ENCODE data around the gene SLC12A1.

DNA sequence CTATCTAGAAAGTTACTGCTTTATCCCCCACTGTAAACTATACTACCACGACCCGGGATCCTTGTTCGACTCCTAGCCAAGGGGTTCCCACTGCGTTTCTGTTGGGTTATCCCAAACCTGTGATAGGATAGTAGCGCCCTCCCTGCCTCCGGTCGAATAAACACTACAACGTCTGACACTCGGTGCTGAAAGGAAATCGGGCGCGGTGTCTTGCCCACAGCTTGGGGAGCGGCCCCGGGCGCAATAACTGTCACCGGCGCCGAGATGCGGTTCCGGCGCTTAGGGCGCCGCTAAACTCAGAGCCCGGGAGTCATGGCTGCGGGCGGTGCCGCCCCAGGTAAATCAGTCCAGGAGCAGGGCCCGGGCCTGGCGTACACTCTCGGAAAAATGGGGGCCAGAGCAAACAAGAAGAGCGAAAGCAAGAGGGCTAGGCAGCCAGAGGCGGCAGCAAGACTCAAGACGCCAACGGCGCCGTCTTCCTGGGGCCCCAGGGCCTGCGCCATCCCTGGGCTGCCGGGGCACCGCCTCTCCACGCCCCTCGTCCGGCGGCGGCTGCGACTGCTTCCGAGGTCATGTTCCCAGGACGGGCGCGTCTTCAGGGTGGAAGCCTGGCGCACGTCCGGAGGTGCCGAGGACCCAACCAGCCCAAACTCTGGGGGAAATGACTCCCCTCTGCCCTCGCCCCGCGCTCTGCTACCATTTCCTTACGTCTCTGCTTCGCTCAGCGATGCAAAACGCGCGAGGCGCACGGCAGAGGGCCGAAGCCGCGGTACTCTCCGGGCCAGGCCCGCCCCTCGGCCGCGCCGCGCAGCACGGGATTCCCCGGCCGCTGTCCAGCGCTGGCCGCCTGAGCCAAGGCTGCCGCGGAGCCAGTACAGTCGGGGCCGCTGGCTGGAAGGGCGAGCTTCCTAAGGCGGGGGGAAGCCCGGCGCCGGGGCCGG is 125.0 kb downstream of the SLC12A1 start, which contains the start of gene DUT:
- TF ChIP-seq, protein P1, sequence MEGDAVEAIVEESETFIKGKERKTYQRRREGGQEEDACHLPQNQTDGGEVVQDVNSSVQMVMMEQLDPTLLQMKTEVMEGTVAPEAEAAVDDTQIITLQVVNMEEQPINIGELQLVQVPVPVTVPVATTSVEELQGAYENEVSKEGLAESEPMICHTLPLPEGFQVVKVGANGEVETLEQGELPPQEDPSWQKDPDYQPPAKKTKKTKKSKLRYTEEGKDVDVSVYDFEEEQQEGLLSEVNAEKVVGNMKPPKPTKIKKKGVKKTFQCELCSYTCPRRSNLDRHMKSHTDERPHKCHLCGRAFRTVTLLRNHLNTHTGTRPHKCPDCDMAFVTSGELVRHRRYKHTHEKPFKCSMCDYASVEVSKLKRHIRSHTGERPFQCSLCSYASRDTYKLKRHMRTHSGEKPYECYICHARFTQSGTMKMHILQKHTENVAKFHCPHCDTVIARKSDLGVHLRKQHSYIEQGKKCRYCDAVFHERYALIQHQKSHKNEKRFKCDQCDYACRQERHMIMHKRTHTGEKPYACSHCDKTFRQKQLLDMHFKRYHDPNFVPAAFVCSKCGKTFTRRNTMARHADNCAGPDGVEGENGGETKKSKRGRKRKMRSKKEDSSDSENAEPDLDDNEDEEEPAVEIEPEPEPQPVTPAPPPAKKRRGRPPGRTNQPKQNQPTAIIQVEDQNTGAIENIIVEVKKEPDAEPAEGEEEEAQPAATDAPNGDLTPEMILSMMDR (IDR thresholded peaks at IDR 0.05; ENCODE audit: insufficient read depth, low read depth, low read length) = no peak
- TF ChIP-seq EZH2 (IDR thresholded peaks at IDR 0.05; ENCODE audit: insufficient read depth, low read length) = no peak

All from astrocyte (in vitro differentiated cells and primary cell).